B cell (primary cell): ENCODE data around the gene PTPRN. TPM values are rescaled to one million over a fixed set of nuclear protein-coding genes. Genes with fewer than 3 reads are reported as not detected.

Experiments
- ATAC-seq: fragments of 200-7000 bp; cut with Tn5 transposase; one replicate; pipeline ENCODE4 v1.10.0; 2021; ENCODE audit warnings: low read depth, mild to moderate bottlenecking, moderate number of reproducible peaks, moderate library complexity
- CTCF ChIA-PET: fragments of 350-600 bp; sonication (Branson Sonifier 250); formaldehyde crosslinking; loops from one replicate; lab custom pipeline; 2021; ENCODE audit warnings: antibody characterized with exemption, inconsistent platforms; lab: Charles Lee
- POLR2A ChIA-PET: fragments of 350-600 bp; sonication (Branson Sonifier 250); formaldehyde crosslinking; loops from one replicate; lab custom pipeline; 2021; ENCODE audit warnings: antibody characterized with exemption; lab: Charles Lee
- DNase-seq: peaks from one replicate; pipeline ENCODE4 v3.0.0; 2013
- H2AFZ ChIP-seq: 2 replicates; pipeline ENCODE4 v1.6.1; 2012; ENCODE audit warnings: mild to moderate bottlenecking, low read depth, low read length; ENCODE audit not compliant: insufficient read depth, poor library complexity, severe bottlenecking
- H3K27ac ChIP-seq, 2 donors: 1 replicate in 1 of 2; 2 replicates in 1 of 2; pipeline ENCODE4 v1.5.1; 2012 to 2013; ENCODE audit warnings: low read length in 2 of 2, mild to moderate bottlenecking in 2 of 2, moderate library complexity in 1 of 2
- H3K27me3 ChIP-seq, 4 experiments: fragments of 200-600 bp in 1 of 4; sonication (generic) in 1 of 4; replicated peaks in 1 of 4; 1 replicate in 2 of 4; 2 replicates in 2 of 4; pipeline versions ENCODE4 v1.6.1 to v1.7.0; 2013 to 2016; ENCODE audit warnings: low read length in 3 of 4, mild to moderate bottlenecking in 2 of 4, mixed read lengths in 1 of 4, moderate library complexity in 1 of 4; ENCODE audit not compliant: insufficient read depth in 4 of 4, control insufficient read depth in 3 of 4; ENCODE audit errors: control extremely low read depth in 1 of 4
- H3K36me3 ChIP-seq, 2 experiments: replicated peaks in 1 of 2; 1 replicate in 1 of 2; 2 replicates in 1 of 2; pipeline versions ENCODE4 v1.6.1 to v1.7.1; 2013; ENCODE audit warnings: low read length in 1 of 2; ENCODE audit not compliant: insufficient read depth in 2 of 2, control insufficient read depth in 1 of 2; ENCODE audit errors: control extremely low read depth in 1 of 2, extremely low read depth in 1 of 2
- H3K4me1 ChIP-seq, 2 donors: fragments of 200-600 bp in 1 of 2; sonication (generic) in 1 of 2; 1 replicate in 1 of 2; 2 replicates in 1 of 2; pipeline versions ENCODE4 v1.5.1 to v1.6.1; 2013 to 2017; ENCODE audit warnings: low read length in 2 of 2; ENCODE audit not compliant: control insufficient read depth in 2 of 2, insufficient read depth in 2 of 2
- H3K4me2 ChIP-seq: replicated peaks from 2 replicates; pipeline ENCODE3; 2012; ENCODE audit warnings: mild to moderate bottlenecking, low read depth, low read length; ENCODE audit not compliant: poor library complexity, severe bottlenecking
- H3K4me3 ChIP-seq, 5 experiments: fragments of 200-600 bp in 1 of 5; sonication (generic) in 1 of 5; 1 replicate in 3 of 5; 2 replicates in 2 of 5; pipeline versions ENCODE4 v1.5.1 to v1.7.0; 2011 to 2016; ENCODE audit warnings: low read length in 4 of 5, mild to moderate bottlenecking in 4 of 5, low read depth in 2 of 5, control low read depth in 1 of 5, moderate library complexity in 1 of 5; ENCODE audit not compliant: insufficient read depth in 1 of 5; ENCODE audit errors: control extremely low read depth in 1 of 5, extremely low read depth in 1 of 5
- H3K79me2 ChIP-seq: fragments of 200-600 bp; sonication (generic); one replicate; pipeline ENCODE4 v1.6.0; 2016; ENCODE audit warnings: low read length; ENCODE audit not compliant: control insufficient read depth, insufficient read depth
- H3K9ac ChIP-seq: fragments of 200-600 bp; sonication (generic); 2 replicates; pipeline ENCODE4 v1.6.1; 2017; ENCODE audit warnings: mild to moderate bottlenecking, low read length, moderate library complexity
- H3K9me3 ChIP-seq, 3 donors: one replicate each; pipeline versions ENCODE4 v1.6.1 to v1.7.1; 2013; ENCODE audit warnings: low read length in 2 of 3; ENCODE audit not compliant: control insufficient read depth in 2 of 3, insufficient read depth in 1 of 3; ENCODE audit errors: control extremely low read depth in 1 of 3
- H4K20me1 ChIP-seq: 2 replicates; pipeline ENCODE4 v1.6.0; 2012; ENCODE audit warnings: mild to moderate bottlenecking, low read length; ENCODE audit not compliant: insufficient read depth, control insufficient read depth, poor library complexity, severe bottlenecking
- H3K27ac Mint-ChIP-seq: one replicate; pipeline ENCODE4 v1.8.0; 2021; ENCODE audit warnings: mixed read lengths
- H3K27me3 Mint-ChIP-seq: one replicate; pipeline ENCODE4 v1.8.0; 2021; ENCODE audit warnings: mixed read lengths
- H3K4me1 Mint-ChIP-seq: one replicate; pipeline ENCODE4 v1.8.0; 2021; ENCODE audit warnings: mixed read lengths
- H3K4me3 Mint-ChIP-seq: one replicate; pipeline ENCODE4 v1.8.0; 2021; ENCODE audit warnings: mixed read lengths
- H3K9me3 Mint-ChIP-seq: one replicate; pipeline ENCODE4 v1.8.0; 2022; ENCODE audit warnings: mixed read lengths; ENCODE audit not compliant: insufficient read depth
- EZH2 ChIP-seq: IDR thresholded peaks from 2 replicates; pipeline ENCODE4 v1.6.1; 2012; ENCODE audit warnings: borderline replicate concordance, low read depth, mild to moderate bottlenecking, moderate library complexity, low read length; ENCODE audit not compliant: insufficient read depth, poor library complexity, severe bottlenecking
- WGBS: methylation state at CpG from one replicate; pipeline ENCODE4 v1.1.5; 2013; ENCODE audit warnings: missing lambda C conversion rate; ENCODE audit not compliant: insufficient coverage; 5-methylcytosine and 5-hydroxymethylcytosine counted together
- intact Hi-C: fragments of 100-400 bp; cut with micrococcal nuclease; formaldehyde crosslinking; loops from one replicate; pipeline ENCODE4 v1.10.0; 2022
- polyA plus RNA-seq: library from polyadenylated mRNA; depleted of rRNA; stranded (reverse); fragments of >200 nt; gene quantifications from 2 replicates; pipeline ENCODE4 v1.2.3, GENCODE V29; 2012
- total RNA-seq, 2 donors: library from RNA; stranded (reverse); fragments of 120-200 nt in 1 of 2; gene quantifications; 1 replicate in 1 of 2; 2 replicates in 1 of 2; pipeline versions ENCODE4 v1.2.3 to v1.2.4, GENCODE V29; 2013 to 2022
- TF ChIP-seq, protein P1 (sequence below): fragments of 200-600 bp; IDR thresholded peaks from one replicate; pipeline ENCODE4 v1.8.0; 2022; ENCODE audit warnings: antibody characterized with exemption, mild to moderate bottlenecking

The PTPRN gene
- total and polyA plus RNA-seq, 2 donors (not counting 1 experiment from before 2014, with no cell fraction given): 0.04 TPM; not detected in 1

DNA sequence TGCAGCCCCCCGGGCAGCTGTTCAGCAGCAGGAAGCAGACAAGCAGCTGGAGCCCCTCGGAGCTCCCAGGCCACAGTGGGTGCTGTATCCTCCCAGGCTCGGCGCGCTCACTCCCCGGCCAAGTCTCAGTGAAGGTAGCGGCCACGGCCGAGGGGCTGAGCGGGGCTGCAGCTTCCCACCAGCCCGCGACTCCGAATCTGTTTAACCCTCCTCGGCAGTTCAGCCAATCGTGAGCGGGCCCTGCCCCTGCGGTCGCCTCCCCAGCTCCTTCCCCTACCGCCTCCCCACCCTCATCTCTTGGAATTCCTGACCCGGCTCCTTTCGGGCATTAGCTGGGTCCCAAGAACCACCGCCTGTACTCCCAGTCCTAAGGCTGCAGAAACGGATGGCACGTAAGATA, 23.3 kb upstream of the PTPRN start, which contains the start of gene RESP18:
Gene RESP18 (minus strand): TSS at position 203 of the 400 bp plus-strand sequence.
- H3K4me1 ChIP-seq: no peaks in the 10 kb centered on the region
- H3K27me3 ChIP-seq: peaks cover 0 to 60% (median 20%) of the 10 kb centered on the region in 4 experiments
- Mint-ChIP-seq H3K27ac (no peak within 1 kb of the TSS), H3K9me3 (peaks cover 5% of the 10 kb centered on the region), H3K4me1 (no peaks in the 10 kb centered on the region), H3K4me3 (no peak within 1 kb of the TSS), H3K27me3 (peaks cover 83% of the 10 kb centered on the region)
- no peaks in the 10 kb centered on the region for H3K36me3 ChIP-seq
- H3K4me3 ChIP-seq: no peak within 1 kb of the TSS
- TF ChIP-seq, protein P1, sequence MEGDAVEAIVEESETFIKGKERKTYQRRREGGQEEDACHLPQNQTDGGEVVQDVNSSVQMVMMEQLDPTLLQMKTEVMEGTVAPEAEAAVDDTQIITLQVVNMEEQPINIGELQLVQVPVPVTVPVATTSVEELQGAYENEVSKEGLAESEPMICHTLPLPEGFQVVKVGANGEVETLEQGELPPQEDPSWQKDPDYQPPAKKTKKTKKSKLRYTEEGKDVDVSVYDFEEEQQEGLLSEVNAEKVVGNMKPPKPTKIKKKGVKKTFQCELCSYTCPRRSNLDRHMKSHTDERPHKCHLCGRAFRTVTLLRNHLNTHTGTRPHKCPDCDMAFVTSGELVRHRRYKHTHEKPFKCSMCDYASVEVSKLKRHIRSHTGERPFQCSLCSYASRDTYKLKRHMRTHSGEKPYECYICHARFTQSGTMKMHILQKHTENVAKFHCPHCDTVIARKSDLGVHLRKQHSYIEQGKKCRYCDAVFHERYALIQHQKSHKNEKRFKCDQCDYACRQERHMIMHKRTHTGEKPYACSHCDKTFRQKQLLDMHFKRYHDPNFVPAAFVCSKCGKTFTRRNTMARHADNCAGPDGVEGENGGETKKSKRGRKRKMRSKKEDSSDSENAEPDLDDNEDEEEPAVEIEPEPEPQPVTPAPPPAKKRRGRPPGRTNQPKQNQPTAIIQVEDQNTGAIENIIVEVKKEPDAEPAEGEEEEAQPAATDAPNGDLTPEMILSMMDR: no peak
- no peak for TF ChIP-seq EZH2
- no peak within 1 kb of the TSS for H3K4me2 ChIP-seq
- H3K9me3 ChIP-seq: peaks cover 1 to 23% (median 5%) of the 10 kb centered on the region in 3 donors
- no peak within 1 kb of the TSS for H3K9ac ChIP-seq
- H4K20me1 ChIP-seq: no peaks in the 10 kb centered on the region
- CTCF ChIA-PET: no interaction called here
- no peak for ATAC-seq
- 24% methylated on average over 21 of the region's 24 CpGs for WGBS
- H3K79me2 ChIP-seq: no peaks in the 10 kb centered on the region
- DNase-seq: no peak
- no peak within 1 kb of the TSS for H2AFZ ChIP-seq
- POLR2A ChIA-PET: no interaction called here
- H3K27ac ChIP-seq: no peak within 1 kb of the TSS
- intact Hi-C loops: no loop called here

DNA sequence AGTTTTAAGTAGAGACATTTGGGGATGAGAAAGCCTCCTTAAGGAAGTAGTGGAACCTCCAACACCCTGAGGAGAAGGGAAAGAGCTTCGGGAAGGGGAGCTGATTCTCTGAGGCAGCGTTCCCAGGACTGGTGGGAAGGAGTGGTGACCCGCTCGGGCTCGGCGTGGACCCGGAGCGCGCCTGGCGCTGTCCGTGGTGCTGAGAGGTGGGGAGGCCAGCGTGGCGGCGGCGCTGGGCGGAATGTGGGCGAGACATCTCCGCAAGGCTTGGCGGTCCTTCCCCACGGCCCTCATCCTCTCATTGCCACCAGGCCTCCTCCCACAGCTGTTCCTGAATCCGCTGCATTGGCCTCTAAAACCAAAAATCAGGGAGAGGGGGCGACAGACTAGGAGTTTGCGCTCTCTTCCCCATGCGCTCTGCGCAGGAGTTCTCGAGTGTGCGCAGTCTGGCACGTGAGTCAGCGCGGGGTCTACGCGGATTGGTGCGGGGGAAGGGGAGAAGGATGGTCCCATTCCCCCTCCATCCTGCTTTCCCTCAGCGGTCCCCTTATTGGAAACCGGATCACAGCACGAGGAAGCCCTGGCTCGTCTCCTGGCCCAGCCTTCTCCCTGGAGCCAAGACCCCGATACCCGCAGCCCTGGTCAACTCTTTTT, 22.5 kb upstream of the PTPRN start:
- H4K20me1 ChIP-seq: no peaks in the 10 kb centered on the region
- Mint-ChIP-seq H3K4me1 (no peaks in the 10 kb centered on the region), H3K27me3 (peaks cover 90% of the 10 kb centered on the region), H3K9me3 (peaks cover 4% of the 10 kb centered on the region), H3K4me3 (no peak overlapping the region), H3K27ac (no peak overlapping the region)
- DNase-seq (no peak), ATAC-seq (no peak)
- H3K4me1 ChIP-seq: no peaks in the 10 kb centered on the region
- no peak for TF ChIP-seq EZH2
- TF ChIP-seq, protein P1: no peak
- H3K9ac ChIP-seq: no peak overlapping the region
- H3K79me2 ChIP-seq: no peaks in the 10 kb centered on the region
- no peak overlapping the region for H3K27ac ChIP-seq
- intact Hi-C loops: no loop called here
- H3K27me3 ChIP-seq: peaks cover 0 to 63% (median 20%) of the 10 kb centered on the region in 4 experiments
- H3K4me3 ChIP-seq: no peak overlapping the region
- 26% methylated on average over 35 of the region's 39 CpGs for WGBS
- POLR2A ChIA-PET: no interaction called here
- no peak overlapping the region for H2AFZ ChIP-seq
- CTCF ChIA-PET: no interaction called here
- H3K4me2 ChIP-seq: no peak overlapping the region
- H3K36me3 ChIP-seq: no peaks in the 10 kb centered on the region
- peaks cover 1 to 20% (median 5%) of the 10 kb centered on the region in 3 donors for H3K9me3 ChIP-seq
